NCI-H146 (cell line): ENCODE measurements around the gene ANO1.

Experiments used
- DNase-seq: peaks from one replicate; lab custom pipeline; 2025; lab: John Stamatoyannopoulos, UW

Gene ANO1

GRCh38 chr11:70050243-70050642, 27.9 kb upstream of the ANO1 start:
- no peak for DNase-seq

- no peak for DNase-seq
These were observed 24.1 kb upstream of the ANO1 start for GRCh38 chr11:70054004-70054403.

DNA sequence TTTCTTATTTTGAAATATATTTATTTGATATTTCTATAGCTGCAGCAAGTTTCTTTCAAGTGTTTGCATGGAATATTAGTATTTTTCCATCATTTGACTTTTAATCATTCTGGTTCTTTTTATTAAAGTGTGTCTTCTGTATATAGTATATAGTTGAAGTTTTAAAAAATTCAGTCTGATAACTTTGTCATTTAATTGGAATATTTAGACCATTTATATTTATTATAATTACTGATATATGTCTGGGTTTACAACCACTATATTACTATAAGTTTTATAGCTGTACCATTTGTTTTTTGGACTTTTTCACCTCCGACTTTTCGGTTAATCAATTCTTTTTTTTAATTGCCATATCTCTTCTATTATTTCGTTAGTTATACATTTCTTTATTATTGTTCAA, 22.7 kb upstream of the ANO1 start:
- DNase-seq, result no peak

GRCh38 chr11:70057080-70057479, 21.0 kb upstream of the ANO1 start:
- no peak for DNase-seq

- DNase-seq, result no peak
These were observed 18.1 kb upstream of the ANO1 start for GRCh38 chr11:70059971-70060370.

- no peak for DNase-seq
These were observed 17.4 kb upstream of the ANO1 start for GRCh38 chr11:70060611-70061293.

DNA sequence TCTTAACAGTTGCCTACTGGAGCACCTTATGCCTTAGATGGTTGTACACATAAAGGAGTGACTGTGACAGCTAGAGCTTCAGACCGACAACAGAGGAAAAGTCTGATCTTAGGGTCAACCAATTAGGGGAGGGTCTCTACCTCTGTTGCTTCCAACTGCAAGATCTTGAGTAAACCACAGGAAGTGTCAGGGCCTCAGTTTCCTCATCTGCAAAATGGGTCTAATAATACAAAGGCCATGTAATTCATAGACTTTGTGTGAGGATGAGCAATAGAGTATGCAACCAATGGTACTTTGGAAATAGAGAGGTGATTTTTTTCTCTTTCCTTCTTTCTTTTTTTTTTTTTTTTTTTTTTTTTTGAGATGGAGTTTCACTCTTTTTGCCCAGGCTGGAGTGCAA, 16.4 kb upstream of the ANO1 start:
- no peak for DNase-seq

DNA sequence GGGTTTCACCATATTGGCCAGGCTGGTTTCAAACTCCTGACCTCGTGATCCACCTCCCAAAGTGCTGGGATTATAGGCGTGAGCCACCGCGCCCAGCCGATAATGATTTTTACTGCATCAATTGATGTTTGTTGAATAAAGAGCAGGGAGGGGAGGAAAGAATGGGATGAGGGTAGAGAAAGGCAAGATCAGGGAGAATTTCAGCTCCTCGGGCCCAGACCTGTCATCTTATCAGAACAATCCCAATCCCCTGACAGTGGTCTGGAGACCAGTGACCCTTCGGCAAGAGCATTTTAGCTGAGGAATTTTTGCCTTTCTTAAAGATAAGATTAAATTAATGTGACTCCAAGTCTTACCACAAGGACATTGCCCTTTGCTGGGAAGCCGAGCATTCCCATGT, 15.0 kb upstream of the ANO1 start:
- no peak for DNase-seq

GRCh38 chr11:70063555-70063954, 14.6 kb upstream of the ANO1 start:
- DNase-seq, result no peak

DNA sequence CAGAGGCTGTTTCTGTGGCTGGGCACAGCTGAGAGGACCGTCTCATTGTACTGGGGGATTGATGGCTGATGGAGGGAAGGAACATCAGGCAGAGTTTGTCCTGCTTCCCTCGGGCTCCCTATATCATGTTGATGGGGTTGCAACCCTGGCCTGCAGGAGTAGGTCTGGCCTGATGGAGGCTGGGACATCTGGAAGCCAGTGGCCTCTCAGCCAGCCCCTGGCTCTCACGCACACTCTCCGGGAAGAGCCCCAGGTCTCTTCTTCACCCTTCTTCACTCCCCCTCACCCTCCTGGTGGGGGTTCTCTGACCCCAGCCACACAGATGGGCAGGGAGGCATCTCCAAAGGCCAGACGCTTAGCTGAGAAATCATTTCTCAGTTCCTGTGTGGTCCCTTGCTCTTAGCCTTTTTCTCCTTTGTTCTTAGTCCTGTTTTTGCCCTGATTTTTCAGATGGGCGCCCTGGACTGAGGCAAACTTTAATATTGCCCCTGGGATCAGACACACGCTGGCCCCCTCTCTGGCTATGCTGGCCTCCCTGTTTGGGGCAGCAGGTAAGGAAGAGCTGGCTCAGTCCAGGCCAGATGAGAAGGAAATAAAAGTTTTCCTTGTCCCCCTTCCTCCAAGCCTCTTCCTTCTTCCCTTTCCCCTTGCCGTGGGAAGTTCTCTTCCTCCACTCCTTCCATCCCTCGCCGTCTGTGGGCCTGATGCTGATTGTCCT, 13.9 kb upstream of the ANO1 start:
- no peak for DNase-seq

- DNase-seq, result no peak
These were observed 13.3 kb upstream of the ANO1 start for GRCh38 chr11:70064726-70065317.

- no peak for DNase-seq
These were observed 12.6 kb upstream of the ANO1 start for GRCh38 chr11:70065318-70066135.

- DNase-seq, result no peak
These were observed 12.0 kb upstream of the ANO1 start for GRCh38 chr11:70066136-70066520.

DNA sequence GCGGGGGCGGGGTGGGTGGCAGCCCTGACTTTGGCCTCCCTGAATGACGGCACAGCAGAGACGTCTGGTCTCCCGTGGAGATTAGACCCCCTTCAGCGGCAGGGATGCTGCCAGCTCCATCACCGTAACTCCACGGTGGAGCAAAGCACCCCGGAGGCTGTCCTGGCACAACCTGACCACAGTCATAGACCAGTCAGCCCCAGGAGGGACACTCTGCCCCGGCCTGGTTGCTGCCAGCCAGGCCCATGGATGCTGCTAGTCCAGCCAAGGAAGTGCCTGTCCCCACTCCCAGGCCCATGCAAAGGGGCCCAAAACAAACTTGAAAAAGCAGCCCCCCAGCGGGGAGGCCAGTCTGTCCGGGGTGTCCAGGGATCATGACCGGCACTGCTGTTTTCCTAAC, 11.5 kb upstream of the ANO1 start:
- no peak for DNase-seq

- no peak for DNase-seq
These were observed 11.1 kb upstream of the ANO1 start for GRCh38 chr11:70067036-70067435.

DNA sequence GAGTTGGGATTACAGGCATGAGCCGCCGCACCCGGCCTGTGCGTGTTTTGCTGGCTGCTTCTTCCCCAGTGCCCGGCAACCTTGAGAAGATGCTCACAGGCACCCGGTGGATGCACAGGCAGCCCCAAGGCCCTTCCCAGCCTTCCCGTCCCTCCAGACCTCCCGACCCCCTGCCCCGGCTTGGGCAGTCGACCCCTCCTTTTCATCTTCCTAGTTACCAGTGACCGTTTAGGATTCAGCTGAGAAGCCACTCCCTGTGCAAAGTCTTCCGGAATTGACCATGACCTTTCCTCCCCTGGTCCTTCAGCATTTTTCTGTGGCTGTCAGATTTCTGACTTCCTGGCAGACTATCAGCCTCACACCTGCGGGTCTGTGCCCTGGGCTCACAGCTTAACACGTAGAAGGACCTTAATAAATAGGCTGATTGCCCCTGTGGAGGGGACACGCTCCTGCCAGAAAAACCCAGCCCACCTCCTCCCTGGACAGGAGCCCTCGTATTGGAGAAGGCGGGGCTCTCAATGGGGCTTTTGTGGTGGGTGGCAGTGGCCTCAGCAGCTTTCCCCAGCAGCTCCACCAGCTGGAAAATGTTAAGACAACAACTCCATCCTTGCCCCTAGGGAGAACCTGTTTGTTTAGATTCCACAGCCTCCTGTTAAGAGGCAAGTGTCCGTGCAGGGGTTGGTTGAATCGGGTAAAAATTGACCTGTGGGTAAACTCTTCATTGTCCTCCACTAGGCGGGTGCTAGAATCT, 10.4 kb upstream of the ANO1 start:
- no peak for DNase-seq

GRCh38 chr11:70068345-70068744, 9.8 kb upstream of the ANO1 start:
- no peak for DNase-seq

- no peak for DNase-seq
These were observed 9.2 kb upstream of the ANO1 start for GRCh38 chr11:70068950-70069349.

GRCh38 chr11:70070706-70071105, 7.4 kb upstream of the ANO1 start:
- DNase-seq, result no peak

DNA sequence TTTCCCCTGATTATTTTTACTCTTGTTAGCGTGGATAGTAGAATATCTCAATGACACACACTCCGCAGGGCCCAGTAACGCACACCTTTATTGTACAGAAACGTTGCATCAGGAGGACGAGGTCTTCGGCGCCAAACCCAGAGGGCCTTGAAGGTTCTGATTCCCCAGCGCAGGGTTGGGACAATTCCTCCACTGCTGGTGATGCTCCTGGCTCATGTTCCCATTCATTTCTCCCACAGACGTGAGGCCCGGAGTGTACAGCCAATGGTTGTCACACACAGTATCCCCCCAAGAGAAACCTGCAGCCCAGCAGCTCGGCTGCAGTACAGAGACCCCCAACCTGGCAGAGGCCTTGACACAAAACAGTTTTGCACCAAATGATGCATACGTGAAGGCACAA, 6.1 kb upstream of the ANO1 start:
- DNase-seq, result no peak

- no peak for DNase-seq
These were observed 5.7 kb upstream of the ANO1 start for GRCh38 chr11:70072461-70072860.
